ENCODE measurements around the gene A1CF.

Gene A1CF

GRCh38 chr10:50830066-50830465, 55.4 kb downstream of the A1CF start:
- TF ChIP-seq CTCF (IDR thresholded peaks at IDR 0.05; ENCODE audit: borderline replicate concordance, control extremely low read depth, extremely low read depth, insufficient read depth, missing control alignments), result no peak
- in situ Hi-C loops (cut with MboI; ENCODE audit: low sequenced_read_pairs, unreplicated experiment), result no loop called here
- DNase-seq (ENCODE audit: low spot score), result no peak

- no peak for TF ChIP-seq CTCF (IDR thresholded peaks at IDR 0.05; ENCODE audit: borderline replicate concordance, control extremely low read depth, extremely low read depth, insufficient read depth, missing control alignments)
- in situ Hi-C loops (cut with MboI; ENCODE audit: low sequenced_read_pairs, unreplicated experiment), result no loop called here
- DNase-seq (ENCODE audit: low spot score), result no peak
These were observed 60.6 kb downstream of the A1CF start for GRCh38 chr10:50824782-50825181.

- in situ Hi-C loops (cut with MboI; ENCODE audit: low sequenced_read_pairs, unreplicated experiment), result no loop called here
- DNase-seq (ENCODE audit: low spot score), result no peak
- no peak for TF ChIP-seq CTCF (IDR thresholded peaks at IDR 0.05; ENCODE audit: borderline replicate concordance, control extremely low read depth, extremely low read depth, insufficient read depth, missing control alignments)
These were observed 61.6 kb downstream of the A1CF start for GRCh38 chr10:50823789-50824188.

GRCh38 chr10:50809596-50809995, 75.8 kb downstream of the A1CF start:
- no peak for DNase-seq (ENCODE audit: low spot score)
- in situ Hi-C loops (cut with MboI; ENCODE audit: low sequenced_read_pairs, unreplicated experiment), result no loop called here
- TF ChIP-seq CTCF (IDR thresholded peaks at IDR 0.05; ENCODE audit: borderline replicate concordance, control extremely low read depth, extremely low read depth, insufficient read depth, missing control alignments), result no peak

- DNase-seq (ENCODE audit: low spot score), result no peak
- in situ Hi-C loops (cut with MboI; ENCODE audit: low sequenced_read_pairs, unreplicated experiment), result no loop called here
- no peak for TF ChIP-seq CTCF (IDR thresholded peaks at IDR 0.05; ENCODE audit: borderline replicate concordance, control extremely low read depth, extremely low read depth, insufficient read depth, missing control alignments)
These were observed 77.3 kb downstream of the A1CF start for GRCh38 chr10:50807851-50808776.

GRCh38 chr10:50805981-50806622, 79.3 kb downstream of the A1CF start:
- in situ Hi-C loops (cut with MboI; ENCODE audit: low sequenced_read_pairs, unreplicated experiment), result no loop called here
- no peak for DNase-seq (ENCODE audit: low spot score)
- TF ChIP-seq CTCF (IDR thresholded peaks at IDR 0.05; ENCODE audit: borderline replicate concordance, control extremely low read depth, extremely low read depth, insufficient read depth, missing control alignments), result no peak

All from GM13976 (cell line).